HG03521 (cell line): Measurements from ENCODE around the gene IRX1.

Source experiments
- ATAC-seq: cut with Tn5 transposase; IDR thresholded peaks from one replicate; pipeline ENCODE4 v1.9.1; 2021; ENCODE audit warnings: mild to moderate bottlenecking, moderate library complexity; ENCODE audit not compliant: unreplicated experiment

The IRX1 gene

DNA sequence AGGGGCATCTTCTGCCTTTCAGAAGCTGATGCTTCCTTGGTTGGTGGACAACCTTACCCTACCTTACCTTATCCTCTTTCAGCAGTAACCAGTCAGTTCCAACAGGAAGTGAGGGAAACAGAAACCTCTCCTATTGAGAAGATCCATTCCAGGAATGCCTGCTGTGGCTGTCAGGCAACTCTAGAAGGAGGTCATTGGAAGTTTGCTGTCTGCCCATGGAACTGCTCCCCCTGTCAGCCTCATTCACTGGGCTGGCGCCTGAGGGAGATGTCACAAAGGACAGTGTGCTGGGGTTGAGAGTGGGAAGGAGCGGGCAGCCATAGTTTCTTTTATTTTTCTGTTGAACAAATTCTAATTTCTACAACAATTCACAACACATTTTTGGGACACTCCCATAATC lies 54.7 kb downstream of the IRX1 start:
- ATAC-seq, result no peak

DNA sequence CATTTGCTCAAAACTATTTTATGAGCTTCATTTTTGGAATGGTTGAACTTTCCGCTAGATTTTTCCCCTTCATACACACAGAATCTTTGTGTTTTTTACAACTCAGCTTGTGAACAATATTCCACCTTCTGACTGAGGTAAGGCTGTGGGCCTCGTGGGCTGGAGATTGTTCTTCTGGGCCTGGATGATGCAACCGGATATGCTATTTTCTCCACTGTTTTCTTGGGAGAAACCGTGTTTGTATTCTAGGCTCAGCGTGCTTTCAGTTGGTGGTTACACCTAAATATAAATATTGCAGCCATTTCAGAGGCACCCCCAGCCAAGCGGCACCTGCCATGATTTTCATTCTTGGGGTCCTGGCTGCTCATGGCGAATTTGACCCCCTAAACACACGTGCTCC lies 55.2 kb downstream of the IRX1 start:
- no peak for ATAC-seq
